Aorta (tissue), 5 donors: ENCODE data around the gene ITPK1. TPM values are rescaled to one million over a fixed set of nuclear protein-coding genes. Genes with fewer than 3 reads are reported as not detected.

Experiments
- ATAC-seq: fragments of 200-7000 bp; cut with Tn5 transposase; one replicate; pipeline ENCODE4 v1.9.1; 2022; ENCODE audit warnings: moderate library complexity; ENCODE audit not compliant: low FRiP score
- DNase-seq, 2 donors: peaks; one replicate each; pipeline ENCODE4 v3.0.0-alpha.2; 2020
- H3K27ac ChIP-seq, 2 donors: one replicate each; pipeline ENCODE4 v1.5.1; 2013; ENCODE audit warnings: low read length in 2 of 2, mild to moderate bottlenecking in 2 of 2, moderate library complexity in 2 of 2, control low read depth in 1 of 2, inconsistent platforms in 1 of 2, low read depth in 1 of 2
- H3K27me3 ChIP-seq, 2 donors: one replicate each; pipeline ENCODE4 v1.6.1; 2013; ENCODE audit warnings: control low read depth in 1 of 2, low read length in 1 of 2, mild to moderate bottlenecking in 1 of 2, moderate library complexity in 1 of 2; ENCODE audit not compliant: insufficient read depth in 2 of 2, control insufficient read depth in 1 of 2
- H3K36me3 ChIP-seq, 2 donors: one replicate each; pipeline ENCODE4 v1.6.1; 2013; ENCODE audit warnings: control low read depth in 1 of 2, low read length in 1 of 2, mild to moderate bottlenecking in 1 of 2; ENCODE audit not compliant: insufficient read depth in 2 of 2, control insufficient read depth in 1 of 2
- H3K4me1 ChIP-seq, 2 donors: one replicate each; pipeline ENCODE4 v1.6.1; 2013; ENCODE audit warnings: low read length in 2 of 2, control low read depth in 1 of 2, mild to moderate bottlenecking in 1 of 2, moderate library complexity in 1 of 2; ENCODE audit not compliant: insufficient read depth in 2 of 2, control insufficient read depth in 1 of 2
- H3K4me3 ChIP-seq, 2 donors: one replicate each; pipeline ENCODE4 v1.5.1; 2013; ENCODE audit warnings: low read length in 2 of 2, control low read depth in 1 of 2, mild to moderate bottlenecking in 1 of 2
- H3K9me3 ChIP-seq: one replicate; pipeline ENCODE4 v1.6.1; 2013; ENCODE audit warnings: mild to moderate bottlenecking, low read length; ENCODE audit not compliant: control insufficient read depth
- WGBS, 2 donors: extraction: QIAGEN DNeasy Blood & Tissue Kit; methylation state at CpG; one replicate each; pipeline ENCODE4 v1.1.7; 2013; 5-methylcytosine and 5-hydroxymethylcytosine counted together
- intact Hi-C, 2 donors: fragments of 100-400 bp; cut with DNase I; formaldehyde crosslinking; loops; one replicate each; pipeline versions ENCODE4 v1.14.2 to v1.15.0; 2022
- polyA plus RNA-seq, 2 donors: library from polyadenylated mRNA; stranded (reverse); fragments of 200-250 nt; gene quantifications; one replicate each; pipeline ENCODE4 v1.2.3, GENCODE V29; 2013
- total RNA-seq, 2 donors: library from RNA; stranded (reverse); fragmentation: NEBNext Ultra II Directional; extraction: Animal tissue kit (Norgen Biotek cat#: 25700); gene quantifications; one replicate each; pipeline ENCODE4 v1.2.1, GENCODE V29; 2021
- donor health status: healthy with polysubstance abuse.
- donor health status: Bipolar disorder and iron deficiency.
- donor health status: DM: no; HTN: no; CAD: no.
- donor health status: DM: no; HTN: no; CAD: no.
- donor health status: DM: yes; HTN: yes; CAD: no.

The ITPK1 gene
- total and polyA plus RNA-seq, 4 donors: 39.7 to 69.5 (median 54.2) TPM

DNA sequence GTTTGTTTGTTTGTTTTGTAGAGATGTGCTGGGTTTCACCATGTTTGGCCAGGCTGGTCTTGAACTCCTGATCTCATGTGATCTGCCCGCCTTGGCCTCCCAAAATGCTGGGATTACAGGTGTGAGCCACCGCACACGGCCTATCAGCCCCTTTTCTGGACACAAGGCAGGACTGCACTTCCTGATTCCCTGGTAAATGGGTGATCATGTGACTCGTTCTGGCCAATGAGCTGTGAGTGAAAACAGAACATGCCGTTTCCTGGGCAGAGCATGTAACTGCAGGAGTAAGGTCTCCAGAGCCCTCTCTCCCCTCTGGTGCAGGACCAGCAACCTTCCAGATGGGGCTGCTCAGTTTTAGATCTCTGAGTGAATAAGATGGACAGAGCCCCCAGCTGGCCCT is 92.7 kb downstream of the ITPK1 start:
- WGBS, 2 donors: 86 to 92% methylated on average over 5 of the region's 5 CpGs
- intact Hi-C loops: no loop called here
- no peak for ATAC-seq
- Histone ChIP-seq H3K27ac (no peak overlapping the region), H3K9me3 (no peaks in the 10 kb centered on the region), H3K4me1 (no peaks in the 10 kb centered on the region), H3K36me3 (no peaks in the 10 kb centered on the region), H3K27me3 (no peaks in the 10 kb centered on the region), H3K4me3 (no peak overlapping the region)
- DNase-seq: no peak

DNA sequence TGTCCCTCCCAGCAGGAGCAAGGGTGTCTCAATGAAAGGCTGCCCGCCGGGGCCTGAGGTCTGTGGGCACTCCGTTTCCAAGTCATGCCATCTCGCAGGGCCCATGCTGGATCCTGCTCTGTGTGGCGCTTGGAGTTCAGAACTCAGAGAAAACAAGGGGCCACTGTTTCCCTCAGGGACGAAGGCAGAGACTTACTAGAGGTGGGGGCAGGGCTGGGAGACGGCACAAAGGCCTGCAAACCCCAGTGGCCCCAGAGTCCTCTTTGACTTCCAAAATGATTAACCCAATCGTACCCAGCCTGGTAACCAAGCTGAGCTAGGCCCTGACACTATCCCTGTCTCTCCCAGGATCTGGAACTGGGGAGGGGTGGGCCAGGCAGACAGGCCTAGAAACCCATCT is 95.8 kb downstream of the ITPK1 start:
- no peaks in the 10 kb centered on the region for H3K9me3 ChIP-seq
- no peaks in the 10 kb centered on the region for H3K36me3 ChIP-seq
- intact Hi-C loops: no loop called here
- no peak for DNase-seq
- no peaks in the 10 kb centered on the region for H3K27me3 ChIP-seq
- no peak overlapping the region for H3K27ac ChIP-seq
- no peak for ATAC-seq
- no peak overlapping the region for H3K4me3 ChIP-seq
- no peaks in the 10 kb centered on the region for H3K4me1 ChIP-seq
- 74% methylated on average over 8 of the region's 8 CpGs for WGBS, 2 donors

DNA sequence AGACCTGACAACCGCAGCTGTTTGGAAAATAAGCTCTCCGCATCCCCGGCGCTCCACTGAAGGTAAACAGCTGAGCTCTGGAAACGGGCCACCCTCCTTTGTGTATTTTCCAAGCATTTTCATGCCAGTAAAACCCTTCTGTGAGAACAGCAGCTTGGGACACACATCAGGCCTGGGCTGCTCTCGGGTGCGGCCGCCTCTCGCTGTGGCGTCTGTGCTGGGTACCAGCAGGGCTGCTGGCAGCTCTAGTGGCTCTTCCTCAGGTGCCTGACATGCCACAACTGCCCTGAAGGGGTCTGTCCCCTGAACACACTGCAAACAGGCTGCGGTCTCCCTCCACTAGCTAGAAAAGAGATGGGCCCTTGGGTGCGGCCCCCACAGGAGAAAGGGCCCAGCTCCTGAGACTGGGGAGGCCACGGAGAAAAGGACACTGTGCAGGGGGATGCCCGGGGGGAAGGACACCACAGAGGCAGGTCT is 96.3 kb downstream of the ITPK1 start:
- no peak overlapping the region for H3K27ac ChIP-seq
- no peaks in the 10 kb centered on the region for H3K36me3 ChIP-seq
- WGBS, 2 donors: 30 to 40% methylated on average over 14 of the region's 14 CpGs
- no peaks in the 10 kb centered on the region for H3K9me3 ChIP-seq
- DNase-seq (no peak), ATAC-seq (no peak)
- H3K4me3 ChIP-seq: no peak overlapping the region
- no peaks in the 10 kb centered on the region for H3K27me3 ChIP-seq
- intact Hi-C loops: no loop called here
- H3K4me1 ChIP-seq: no peaks in the 10 kb centered on the region

DNA sequence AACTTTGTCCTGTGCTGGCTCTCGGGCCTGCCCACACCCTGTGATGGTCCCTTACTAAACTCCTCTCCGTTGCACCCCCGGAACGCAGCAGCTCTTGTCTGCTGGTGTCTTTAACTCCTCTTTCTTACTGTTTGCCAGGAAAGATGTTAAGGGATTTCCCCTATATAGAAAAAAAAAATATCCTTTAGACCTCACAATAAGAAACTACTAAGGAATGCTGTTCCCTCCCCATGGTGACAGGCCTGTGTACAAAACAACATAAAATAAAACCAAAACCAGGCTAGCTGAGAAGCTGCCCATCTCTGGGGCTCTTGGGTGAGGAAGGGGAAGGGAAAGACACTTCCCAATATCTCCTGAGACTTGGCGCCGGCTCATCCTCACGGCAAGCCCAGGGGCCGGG is 97.4 kb downstream of the ITPK1 start:
- Histone ChIP-seq H3K27ac (no peak overlapping the region), H3K27me3 (no peaks in the 10 kb centered on the region), H3K4me3 (no peak overlapping the region), H3K36me3 (no peaks in the 10 kb centered on the region), H3K9me3 (no peaks in the 10 kb centered on the region), H3K4me1 (peaks cover 1 to 3% of the 10 kb centered on the region in 2 donors)
- 92 to 94% methylated on average over 8 of the region's 8 CpGs for WGBS, 2 donors
- DNase-seq: no peak
- ATAC-seq: no peak
- intact Hi-C loops: no loop called here

DNA sequence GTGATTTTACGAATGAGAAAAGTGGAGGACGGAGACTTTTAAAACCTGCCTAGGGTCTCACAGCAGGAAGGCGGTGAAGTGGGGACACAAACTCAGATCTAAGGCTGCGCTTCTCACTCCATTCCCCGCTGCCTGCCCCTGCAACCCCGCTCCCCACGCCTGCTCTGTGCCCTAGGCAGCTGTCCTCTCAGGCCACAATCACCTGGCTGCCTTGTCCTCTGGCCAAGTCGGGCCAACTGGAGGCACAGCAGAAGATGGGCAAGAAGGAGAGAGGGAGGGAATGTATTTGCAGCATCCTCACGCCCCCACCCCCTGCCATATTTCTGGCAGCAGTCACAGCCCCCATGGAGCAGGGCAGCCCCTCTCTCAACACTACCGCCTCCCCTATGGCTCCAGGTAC is 97.8 kb downstream of the ITPK1 start:
- intact Hi-C loops: no loop called here
- 93 to 95% methylated on average over 10 of the region's 10 CpGs for WGBS, 2 donors
- ATAC-seq (no peak), DNase-seq (no peak)
- H3K9me3 ChIP-seq: no peaks in the 10 kb centered on the region
- H3K4me1 ChIP-seq: peaks cover 1 to 4% of the 10 kb centered on the region in 2 donors
- no peaks in the 10 kb centered on the region for H3K27me3 ChIP-seq
- no peaks in the 10 kb centered on the region for H3K36me3 ChIP-seq
- no peak overlapping the region for H3K27ac ChIP-seq
- no peak overlapping the region for H3K4me3 ChIP-seq

DNA sequence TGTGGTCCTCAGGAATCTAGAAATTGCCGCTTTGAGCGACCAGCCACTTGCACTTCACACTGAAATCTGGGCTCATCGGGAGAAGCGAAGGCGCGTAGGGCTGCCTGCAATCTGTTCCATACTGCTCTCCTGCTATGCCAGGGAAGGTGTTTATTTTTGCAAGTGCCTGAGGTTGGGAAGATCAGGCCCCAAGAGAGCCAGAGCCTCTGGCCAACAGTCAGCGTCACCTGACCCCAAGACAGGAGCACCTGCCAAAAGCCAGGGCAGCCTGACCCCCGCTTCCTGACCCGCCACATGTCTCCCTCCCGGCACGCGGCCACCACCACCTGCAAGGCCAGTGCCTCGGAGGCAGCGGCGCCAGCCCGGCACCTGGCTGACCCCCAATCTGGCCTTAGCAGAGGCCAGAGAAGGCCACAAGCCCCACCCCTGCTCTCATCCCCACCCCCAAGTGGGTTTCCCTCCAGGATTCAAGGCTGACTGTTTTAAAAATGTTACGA is 98.4 kb downstream of the ITPK1 start:
- peaks cover 1 to 4% of the 10 kb centered on the region in 2 donors for H3K4me1 ChIP-seq
- no peak for DNase-seq
- no peak for ATAC-seq
- no peaks in the 10 kb centered on the region for H3K27me3 ChIP-seq
- intact Hi-C loops: no loop called here
- H3K36me3 ChIP-seq: no peaks in the 10 kb centered on the region
- no peak overlapping the region for H3K27ac ChIP-seq
- H3K4me3 ChIP-seq: no peak overlapping the region
- 96% methylated on average over 17 of the region's 17 CpGs for WGBS, 2 donors
- H3K9me3 ChIP-seq: no peaks in the 10 kb centered on the region

DNA sequence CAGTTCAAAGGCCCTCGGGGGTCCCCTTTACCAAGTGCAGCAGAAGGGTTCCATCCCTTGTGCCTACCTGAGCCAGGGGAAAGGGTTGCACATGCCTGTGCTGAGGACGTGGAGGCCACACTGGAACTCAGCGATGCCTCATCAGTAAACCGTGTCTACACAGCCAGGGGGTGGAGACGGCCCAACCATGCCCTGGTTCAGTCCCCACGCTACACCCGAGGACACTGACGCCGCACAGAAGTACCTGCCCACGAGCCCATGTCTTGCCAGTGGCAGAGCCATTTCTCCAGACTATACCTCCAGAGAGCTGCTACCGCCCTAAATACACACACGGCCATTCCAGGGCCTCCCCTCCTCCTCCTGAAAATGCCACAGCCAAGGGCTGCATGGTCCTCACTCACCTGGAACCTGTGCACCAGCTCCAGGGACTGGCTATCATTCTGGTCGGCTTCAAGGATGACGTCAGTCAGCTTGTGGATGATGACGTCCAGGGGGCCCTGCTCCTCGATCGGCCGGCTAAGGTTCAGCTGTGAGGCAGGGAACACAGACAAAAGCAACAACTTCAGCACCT is 99.4 kb downstream of the ITPK1 start:
- Histone ChIP-seq H3K27me3 (no peaks in the 10 kb centered on the region), H3K27ac (no peak overlapping the region), H3K4me3 (no peak overlapping the region), H3K9me3 (no peaks in the 10 kb centered on the region), H3K36me3 (no peaks in the 10 kb centered on the region), H3K4me1 (peaks cover 1 to 4% of the 10 kb centered on the region in 2 donors)
- ATAC-seq (no peak), DNase-seq (no peak)
- 93 to 96% methylated on average over 18 of the region's 18 CpGs for WGBS, 2 donors
- intact Hi-C loops: no loop called here

DNA sequence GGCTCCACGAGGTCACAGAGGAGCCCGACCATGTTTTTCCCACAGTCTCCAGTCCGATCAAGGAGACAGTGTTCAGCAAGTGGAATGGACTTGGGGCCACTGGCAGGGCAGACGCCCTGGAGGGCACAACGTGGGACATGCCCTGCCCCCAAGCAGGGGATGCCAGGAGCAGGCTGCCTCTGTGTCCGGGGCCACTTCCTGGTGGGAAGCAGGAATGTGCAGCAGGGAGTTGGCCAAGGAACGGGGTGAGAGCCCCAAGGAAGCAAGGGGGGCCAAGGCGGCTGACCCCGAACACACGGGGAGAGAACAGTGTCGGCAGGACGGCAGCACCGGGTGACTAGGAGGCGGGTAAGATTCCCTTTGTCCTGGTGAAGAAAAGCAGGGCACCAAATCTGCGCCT is 100.2 kb downstream of the ITPK1 start:
- H3K4me3 ChIP-seq: no peak overlapping the region
- H3K36me3 ChIP-seq: no peaks in the 10 kb centered on the region
- intact Hi-C loops: no loop called here
- H3K9me3 ChIP-seq: no peaks in the 10 kb centered on the region
- 86% methylated on average over 15 of the region's 15 CpGs for WGBS, 2 donors
- no peak for DNase-seq
- no peak overlapping the region for H3K27ac ChIP-seq
- peaks cover 1 to 4% of the 10 kb centered on the region in 2 donors for H3K4me1 ChIP-seq
- ATAC-seq: no peak
- no peaks in the 10 kb centered on the region for H3K27me3 ChIP-seq

DNA sequence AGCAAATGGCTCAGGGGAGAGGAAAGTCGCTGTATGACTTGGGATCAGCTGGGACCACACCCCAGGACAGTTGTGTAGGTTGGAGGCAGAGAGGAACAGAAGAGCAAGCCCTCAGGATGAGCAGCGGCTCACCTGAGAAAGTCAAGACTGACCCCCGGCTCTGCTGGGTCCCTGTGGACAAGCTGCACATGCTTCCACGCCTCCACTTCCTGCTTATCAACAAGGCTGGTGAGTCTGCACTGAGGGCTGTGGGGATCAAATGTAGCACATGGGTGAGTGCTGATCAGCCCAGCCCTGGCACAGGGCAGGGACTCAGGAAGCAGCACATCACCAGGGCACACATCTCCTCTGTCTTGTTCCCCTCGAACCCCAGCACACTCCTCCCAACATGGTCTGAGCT is 100.7 kb downstream of the ITPK1 start:
- ATAC-seq: no peak
- no peaks in the 10 kb centered on the region for H3K9me3 ChIP-seq
- H3K27ac ChIP-seq: no peak overlapping the region
- intact Hi-C loops: no loop called here
- WGBS, 2 donors: 91 to 94% methylated on average over 5 of the region's 5 CpGs
- H3K27me3 ChIP-seq: no peaks in the 10 kb centered on the region
- H3K36me3 ChIP-seq: no peaks in the 10 kb centered on the region
- no peak for DNase-seq
- peaks cover 1 to 4% of the 10 kb centered on the region in 2 donors for H3K4me1 ChIP-seq
- H3K4me3 ChIP-seq: no peak overlapping the region
